IMR-90 (cell line): ENCODE data around the gene WHRN. TPM values are rescaled to one million over a fixed set of nuclear protein-coding genes. Genes with fewer than 3 reads are reported as not detected.
A peak's percentile ranks its signal among the peaks of the same experiment; 100 is the strongest.

Experiments
- ATAC-seq: fragments of 200-7000 bp; cut with Tn5 transposase; 2 replicates; pipeline ENCODE4 v1.9.1; 2020; ENCODE audit warnings: low read depth, mild to moderate bottlenecking, moderate library complexity
- BruUV-seq: library from RNA; stranded (reverse); fragments of 400-500 nt; replicated peaks from 2 replicates; lab custom pipeline; 2021; lab: Mats Ljungman, UMichigan
- CTCF ChIA-PET: fragments of 300-600 bp; formaldehyde crosslinking; extraction: SDS; loops from one replicate; lab custom pipeline; 2021; ENCODE audit warnings: antibody characterized with exemption; lab: Yijun Ruan, JAX
- POLR2A ChIA-PET: fragments of 300-600 bp; sonication (Branson Sonifier 250); formaldehyde crosslinking; loops from one replicate; lab custom pipeline; 2022; ENCODE audit warnings: antibody characterized with exemption; ENCODE audit not compliant: unreplicated experiment; lab: Charles Lee
- DNase-seq: peaks from one replicate; pipeline ENCODE4 v3.0.0; 2013
- H2AFZ ChIP-seq: replicated peaks from 2 replicates; pipeline ENCODE3; 2013; ENCODE audit warnings: low read length, mild to moderate bottlenecking; ENCODE audit not compliant: poor library complexity
- H2AK5ac ChIP-seq: 2 replicates; pipeline ENCODE4 v1.6.1; 2013; ENCODE audit warnings: low read depth, low read length, inconsistent platforms
- H2AK9ac ChIP-seq: replicated peaks from 2 replicates; pipeline ENCODE3; 2013; ENCODE audit warnings: mild to moderate bottlenecking, low read depth, low read length, moderate library complexity; ENCODE audit not compliant: poor library complexity
- H2BK120ac ChIP-seq: 2 replicates; pipeline ENCODE4 v1.6.1; 2013; ENCODE audit warnings: low read depth, low read length, inconsistent platforms
- H2BK15ac ChIP-seq: 3 replicates; pipeline ENCODE4 v1.6.1; 2013; ENCODE audit warnings: low read depth, low read length, inconsistent platforms
- H2BK20ac ChIP-seq: 2 replicates; pipeline ENCODE4 v1.6.1; 2013; ENCODE audit warnings: low read depth, mild to moderate bottlenecking, inconsistent platforms, low read length, moderate library complexity
- H2BK5ac ChIP-seq: 2 replicates; pipeline ENCODE4 v1.6.1; 2013; ENCODE audit warnings: mild to moderate bottlenecking, low read depth, low read length, inconsistent platforms; ENCODE audit not compliant: poor library complexity, severe bottlenecking
- H3K14ac ChIP-seq: replicated peaks from 2 replicates; pipeline ENCODE4 v1.6.1; 2013; ENCODE audit warnings: low read depth, low read length, inconsistent platforms
- H3K18ac ChIP-seq: 2 replicates; pipeline ENCODE4 v1.6.1; 2013; ENCODE audit warnings: low read depth, low read length, control low read depth
- H3K23ac ChIP-seq: 2 replicates; pipeline ENCODE4 v1.6.1; 2013; ENCODE audit warnings: low read depth, low read length, inconsistent platforms
- H3K27ac ChIP-seq: 2 replicates; pipeline ENCODE4 v1.5.1; 2013; ENCODE audit warnings: mild to moderate bottlenecking, control low read depth, low read length; ENCODE audit not compliant: insufficient read depth
- H3K27me3 ChIP-seq: 2 replicates; pipeline ENCODE4 v1.6.1; 2013; ENCODE audit warnings: low read length; ENCODE audit not compliant: control insufficient read depth, insufficient read depth
- H3K36me3 ChIP-seq: 2 replicates; pipeline ENCODE4 v1.6.1; 2013; ENCODE audit warnings: low read length, mixed read lengths; ENCODE audit not compliant: control insufficient read depth, insufficient read depth
- H3K4ac ChIP-seq: 2 replicates; pipeline ENCODE4 v1.6.1; 2013; ENCODE audit warnings: low read depth, low read length, inconsistent platforms
- H3K4me1 ChIP-seq: 2 replicates; pipeline ENCODE4 v1.6.1; 2013; ENCODE audit warnings: low read length, mixed read lengths; ENCODE audit not compliant: control insufficient read depth, insufficient read depth
- H3K4me2 ChIP-seq: 2 replicates; pipeline ENCODE4 v1.6.1; 2013; ENCODE audit warnings: low read depth, mild to moderate bottlenecking, control low read depth, low read length, moderate library complexity
- H3K4me3 ChIP-seq: 2 replicates; pipeline ENCODE4 v1.5.1; 2013; ENCODE audit warnings: low read depth, mild to moderate bottlenecking, control low read depth, low read length, moderate library complexity; ENCODE audit not compliant: insufficient read depth
- H3K56ac ChIP-seq: 2 replicates; pipeline ENCODE4 v1.6.1; 2013; ENCODE audit warnings: low read length, inconsistent platforms; ENCODE audit not compliant: insufficient read depth; ENCODE audit errors: extremely low read depth
- H3K79me1 ChIP-seq, 2 experiments: 2 replicates each; pipeline ENCODE4 v1.6.1; 2013; ENCODE audit warnings: low read length in 2 of 2, inconsistent platforms in 1 of 2, low read depth in 1 of 2
- H3K9ac ChIP-seq: 2 replicates; pipeline ENCODE4 v1.6.1; 2013; ENCODE audit warnings: low read depth, low read length, control low read depth
- H3K9me1 ChIP-seq: 2 replicates; pipeline ENCODE4 v1.6.1; 2013; ENCODE audit warnings: low read length, inconsistent platforms; ENCODE audit not compliant: insufficient read depth
- H3K9me3 ChIP-seq: 2 replicates; pipeline ENCODE4 v1.6.1; 2013; ENCODE audit warnings: low read length; ENCODE audit not compliant: control insufficient read depth, insufficient read depth
- H4K20me1 ChIP-seq: 2 replicates; pipeline ENCODE4 v1.6.1; 2013; ENCODE audit warnings: low read length, inconsistent platforms; ENCODE audit not compliant: insufficient read depth
- H4K5ac ChIP-seq: 2 replicates; pipeline ENCODE4 v1.6.1; 2013; ENCODE audit warnings: mild to moderate bottlenecking, low read depth, low read length, control low read depth
- H4K8ac ChIP-seq, 2 experiments: 2 replicates each; pipeline ENCODE4 v1.6.1; 2013; ENCODE audit warnings: low read depth in 2 of 2, low read length in 2 of 2, control low read depth in 1 of 2, inconsistent platforms in 1 of 2
- H4K91ac ChIP-seq: 2 replicates; pipeline ENCODE4 v1.6.1; 2013; ENCODE audit warnings: low read depth, low read length, inconsistent platforms; ENCODE audit not compliant: insufficient read depth
- BHLHE40 ChIP-seq: fragments of 150-350 bp; IDR thresholded peaks from 2 replicates; pipeline ENCODE4 v1.6.1; 2016; ENCODE audit warnings: mild to moderate bottlenecking, low read depth, low read length
- CEBPB ChIP-seq: IDR thresholded peaks from 2 replicates; pipeline ENCODE4 v1.6.1; 2012; ENCODE audit warnings: low read depth, low read length, improper control_type of control experiment
- CHD1 ChIP-seq: IDR thresholded peaks from 2 replicates; pipeline ENCODE4 v1.6.1; 2012; ENCODE audit warnings: low read depth, low read length, improper control_type of control experiment
- CTCF ChIP-seq: conservative IDR thresholded peaks from 2 replicates; pipeline ENCODE4 v1.5.1; 2012; ENCODE audit warnings: mild to moderate bottlenecking, low read depth, low read length, improper control_type of control experiment
- ELK1 ChIP-seq: fragments of 150-350 bp; IDR thresholded peaks from 2 replicates; pipeline ENCODE4 v1.6.1; 2016; ENCODE audit warnings: low read depth, mild to moderate bottlenecking, low read length, moderate library complexity, borderline replicate concordance
- FOS ChIP-seq: fragments of 150-350 bp; IDR thresholded peaks from 2 replicates; pipeline ENCODE4 v1.6.1; 2016; ENCODE audit warnings: low read depth, low read length
- MAFK ChIP-seq: IDR thresholded peaks from 2 replicates; pipeline ENCODE4 v1.6.1; 2012; ENCODE audit warnings: low read depth, low read length, improper control_type of control experiment
- NFE2L2 ChIP-seq: fragments of 150-350 bp; IDR thresholded peaks from 2 replicates; pipeline ENCODE4 v1.6.1; 2016; ENCODE audit warnings: low read depth, mild to moderate bottlenecking, low read length
- POLR2A ChIP-seq: IDR thresholded peaks from 2 replicates; pipeline ENCODE4 v1.6.1; 2012; ENCODE audit warnings: mild to moderate bottlenecking, low read depth, low read length
- RAD21 ChIP-seq: IDR thresholded peaks from 2 replicates; pipeline ENCODE4 v1.6.1; 2012; ENCODE audit warnings: low read length, improper control_type of control experiment
- RCOR1 ChIP-seq: IDR thresholded peaks from 2 replicates; pipeline ENCODE4 v1.6.1; 2012; ENCODE audit warnings: mild to moderate bottlenecking, low read length, improper control_type of control experiment; ENCODE audit not compliant: insufficient replicate concordance
- RFX5 ChIP-seq: IDR thresholded peaks from 2 replicates; pipeline ENCODE4 v1.8.0; 2012; ENCODE audit warnings: low read depth, mild to moderate bottlenecking, low read length, moderate library complexity
- USF2 ChIP-seq: fragments of 150-350 bp; IDR thresholded peaks from 2 replicates; pipeline ENCODE4 v1.6.1; 2017; ENCODE audit warnings: mild to moderate bottlenecking, antibody characterized with exemption, low read length, low read depth
- WGBS, 2 experiments: methylation state at CpG; one replicate each; pipeline versions ENCODE4 v1.1.5 to v1.1.7; 2013; ENCODE audit warnings: missing lambda C conversion rate in 2 of 2; ENCODE audit not compliant: insufficient read length in 1 of 2; ENCODE audit errors: extremely low coverage in 2 of 2; 5-methylcytosine and 5-hydroxymethylcytosine counted together
- dilution Hi-C: fragments of 300-500 bp; cut with HindIII; formaldehyde crosslinking; loops from one replicate; pipeline ENCODE4 v1.14.3; 2018; ENCODE audit warnings: low sequenced_read_pairs; ENCODE audit not compliant: unreplicated experiment
- in situ Hi-C: fragments of 300-500 bp; cut with MboI; formaldehyde crosslinking; loops from 3 replicates; pipeline ENCODE4 v1.14.3; 2019; ENCODE audit warnings: low sequenced_read_pairs, inconsistent platforms, mixed read lengths
- intact Hi-C: fragments of 100-400 bp; cut with micrococcal nuclease; formaldehyde crosslinking; loops from 2 replicates; pipeline ENCODE4 v1.10.0; 2022
- polyA plus RNA-seq, 3 experiments: library from polyadenylated mRNA; depleted of rRNA; stranded (reverse); fragments of >200 nt; gene quantifications; 2 replicates each; pipeline ENCODE4 v1.2.3, GENCODE V29; 2012; ENCODE audit warnings: low replicate concordance in 1 of 3
- total RNA-seq: library from RNA; depleted of rRNA; stranded (reverse); fragments of >200 nt; gene quantifications from 2 replicates; pipeline ENCODE4 v1.2.3, GENCODE V29; 2012

Gene WHRN
- total and polyA plus RNA-seq, 2 of the 4 experiments (the other 2 are of a cell fraction), result 0.18 to 2.6 TPM

- Histone ChIP-seq H3K18ac (no peak overlapping the region), H2AK9ac (peak overlapping the region; percentile 73), H3K9ac (no peak overlapping the region), H3K9me3 (no peaks in the 10 kb centered on the region), H3K36me3 (no peaks in the 10 kb centered on the region), H2AK5ac (peak overlapping the region; percentile 61; the same call in 1 of the 2 replicates), H2BK120ac (peak overlapping the region; percentile 62; the same call in 1 of the 2 replicates), H3K4me2 (no peak overlapping the region; the same call in 1 of the 2 replicates), H3K79me1 (peaks cover 0 to 7% of the 10 kb centered on the region in 2 experiments; a peak in 1 of 4 replicates), H3K14ac (peak overlapping the region; percentile 77; the same call in 1 of the 2 replicates), H4K20me1 (no peaks in the 10 kb centered on the region), H3K27me3 (peaks cover 4% of the 10 kb centered on the region; the same call in 1 of the 2 replicates), H4K8ac (peak overlapping the region in 1 of 2 experiments; percentile 26; a peak in 1 of 4 replicates), H2BK20ac (peak overlapping the region; percentile 50; the same call in 1 of the 2 replicates), H3K9me1 (peaks cover 11% of the 10 kb centered on the region; the same call in 1 of the 2 replicates), H3K4me3 (no peak overlapping the region), H3K56ac (no peak overlapping the region), H4K5ac (no peak overlapping the region), H3K4ac (peak overlapping the region; percentile 36; the same call in 1 of the 2 replicates), H2AFZ (peak overlapping the region; percentile 68), H2BK5ac (no peak overlapping the region), H3K4me1 (peaks cover 4% of the 10 kb centered on the region), H2BK15ac (0 out of 3 replicates have a peak overlapping the region, but pooled peaks have one; percentile 49), H3K23ac (peak overlapping the region; percentile 52; the same call in 1 of the 2 replicates), H4K91ac (no peak overlapping the region; the same call in 1 of the 2 replicates), H3K27ac (no peak overlapping the region)
- in situ Hi-C loops (loop anchor here (5.0 to 10.0 kb wide), 2 partner anchors 167 to 530 kb away; no protein-coding TSS in a partner anchor), dilution Hi-C loops (no loop called here), intact Hi-C loops (loop anchor here (5.0 kb wide), 1 partner anchor 127 kb away; the partner anchor contains the start of gene TMEM268)
- DNase-seq (peak; percentile 87), ATAC-seq (peak; percentile 37; the same call in 1 of the 2 replicates)
- POLR2A ChIA-PET, result interaction anchor here (0.5 to 0.7 kb wide), 2 partner anchors 9 to 11 kb away, joined by 3 to 6 read pairs; no protein-coding TSS in a partner anchor
- CTCF ChIA-PET, result interaction anchor here (1.1 kb wide), 1 partner anchor 17 kb away, joined by 4 read pairs; no protein-coding TSS in a partner anchor
- WGBS, 2 experiments, result 56% methylated on average over 6 of the region's 8 CpGs; no CpG with 5 or more reads in 1 of the 2 experiments
- no TSS peak for BruUV-seq
- TF ChIP-seq CEBPB (0 out of 2 replicates have a peak, but pooled peaks have one; percentile 12), RCOR1 (no peak), BHLHE40 (peak; percentile 94), MAFK (no peak), CTCF (no peak), POLR2A (no peak), RAD21 (no peak), USF2 (peak; percentile 34; the same call in 1 of the 2 replicates), NFE2L2 (0 out of 2 replicates have a peak, but pooled peaks have one; percentile 2), FOS (peak; percentile 84), CHD1 (no peak), ELK1 (no peak), RFX5 (no peak)
Measured at GRCh38 chr9:114484854-114485443, 20.3 kb downstream of the WHRN start.
